ENCODE results near the gene GNPDA2.

Gene GNPDA2

GRCh38 chr4:44678094-44679041 lies 48.0 kb downstream of the GNPDA2 start, which contains the start of gene GUF1:
GUF1 (plus strand) TSS chr4:44678420; CDS start chr4:44678623, 203 bp downstream.
- DNase-seq, result peak; percentile 63 to 96 (median 82)

GRCh38 chr4:44675366-44675765 lies 51.0 kb downstream of the GNPDA2 start:
- no peak for DNase-seq

- DNase-seq, result no peak
Measured at GRCh38 chr4:44674471-44674870, 51.9 kb downstream of the GNPDA2 start.

- no peak for DNase-seq
Measured at GRCh38 chr4:44671636-44672035, 54.7 kb downstream of the GNPDA2 start.

GRCh38 chr4:44670506-44671199 lies 55.7 kb downstream of the GNPDA2 start:
- DNase-seq, result no peak

- DNase-seq, result peak in 1 of 5 experiments; percentile 28
Measured at GRCh38 chr4:44668526-44668925, 57.8 kb downstream of the GNPDA2 start.

GRCh38 chr4:44663539-44664263 lies 62.7 kb downstream of the GNPDA2 start:
- no peak for DNase-seq

- no peak for DNase-seq
Measured at GRCh38 chr4:44662623-44663005, 63.7 kb downstream of the GNPDA2 start.

GRCh38 chr4:44661940-44662622 lies 64.3 kb downstream of the GNPDA2 start:
- DNase-seq, result no peak

- no peak for DNase-seq
Measured at GRCh38 chr4:44660396-44660795, 66.0 kb downstream of the GNPDA2 start.

- DNase-seq, result no peak
Measured at GRCh38 chr4:44652002-44652401, 74.4 kb downstream of the GNPDA2 start.
